Trophoblast cell (in vitro differentiated cells and primary cell): Measurements from ENCODE around the gene DRC1.

ENCODE experiments used
- DNase-seq, 2 donors: peaks; one replicate each; pipeline ENCODE4 v3.0.0-alpha.2; 2016
- H2AFZ ChIP-seq: 2 replicates; pipeline ENCODE4 v1.6.1; 2013; ENCODE audit warnings: low read length, moderate library complexity, mild to moderate bottlenecking; ENCODE audit not compliant: insufficient read depth, poor library complexity
- H2AK5ac ChIP-seq: 2 replicates; pipeline ENCODE4 v1.6.1; 2013; ENCODE audit warnings: mild to moderate bottlenecking, low read length
- H2BK120ac ChIP-seq: 2 replicates; pipeline ENCODE4 v1.6.1; 2013; ENCODE audit warnings: low read length, mild to moderate bottlenecking, moderate library complexity; ENCODE audit not compliant: insufficient read depth, poor library complexity
- H2BK12ac ChIP-seq: 2 replicates; pipeline ENCODE4 v1.6.1; 2013; ENCODE audit warnings: mild to moderate bottlenecking, low read length, moderate library complexity
- H2BK5ac ChIP-seq: 2 replicates; pipeline ENCODE4 v1.6.1; 2013; ENCODE audit warnings: low read length, low read depth, moderate library complexity, mild to moderate bottlenecking; ENCODE audit not compliant: poor library complexity
- H3K14ac ChIP-seq: 2 replicates; pipeline ENCODE4 v1.6.1; 2013; ENCODE audit warnings: mild to moderate bottlenecking, low read length
- H3K18ac ChIP-seq: 2 replicates; pipeline ENCODE4 v1.6.1; 2013; ENCODE audit warnings: mild to moderate bottlenecking, low read length
- H3K23ac ChIP-seq: 2 replicates; pipeline ENCODE4 v1.6.1; 2013; ENCODE audit warnings: low read length
- H3K27ac ChIP-seq: 2 replicates; pipeline ENCODE4 v1.5.1; 2013; ENCODE audit warnings: low read depth, mild to moderate bottlenecking, inconsistent platforms, low read length, moderate library complexity
- H3K27me3 ChIP-seq: 2 replicates; pipeline ENCODE4 v1.6.1; 2013; ENCODE audit warnings: inconsistent platforms, mild to moderate bottlenecking, low read length, moderate library complexity; ENCODE audit not compliant: insufficient read depth
- H3K36me3 ChIP-seq, 2 experiments: 1 replicate in 1 of 2; 2 replicates in 1 of 2; pipeline ENCODE4 v1.6.1; 2013; ENCODE audit warnings: low read length in 2 of 2, mild to moderate bottlenecking in 2 of 2, moderate library complexity in 1 of 2; ENCODE audit not compliant: insufficient read depth in 2 of 2, control insufficient read depth in 1 of 2
- H3K4ac ChIP-seq: 2 replicates; pipeline ENCODE4 v1.6.1; 2013; ENCODE audit warnings: low read depth, mild to moderate bottlenecking, low read length, moderate library complexity
- H3K4me1 ChIP-seq, 2 experiments: 1 replicate in 1 of 2; 2 replicates in 1 of 2; pipeline ENCODE4 v1.6.1; 2013; ENCODE audit warnings: low read length in 2 of 2, mild to moderate bottlenecking in 2 of 2, moderate library complexity in 1 of 2; ENCODE audit not compliant: insufficient read depth in 2 of 2, control insufficient read depth in 1 of 2
- H3K4me2 ChIP-seq: 2 replicates; pipeline ENCODE4 v1.6.1; 2013; ENCODE audit warnings: inconsistent platforms, mild to moderate bottlenecking, low read length, moderate library complexity
- H3K4me3 ChIP-seq: 2 replicates; pipeline ENCODE4 v1.5.1; 2013; ENCODE audit warnings: mild to moderate bottlenecking, low read depth, low read length, inconsistent platforms
- H3K79me1 ChIP-seq: one replicate; pipeline ENCODE4 v1.6.1; 2013; ENCODE audit warnings: low read length
- H3K79me2 ChIP-seq: 2 replicates; pipeline ENCODE4 v1.6.1; 2013; ENCODE audit warnings: low read length, mild to moderate bottlenecking; ENCODE audit not compliant: control insufficient read depth, insufficient read depth, poor library complexity
- H3K9ac ChIP-seq: 2 replicates; pipeline ENCODE4 v1.6.1; 2013; ENCODE audit warnings: mild to moderate bottlenecking, low read length
- H3K9me3 ChIP-seq: 2 replicates; pipeline ENCODE4 v1.6.1; 2013; ENCODE audit warnings: low read depth, mild to moderate bottlenecking, control low read depth, inconsistent platforms, low read length; ENCODE audit not compliant: insufficient read depth
- H4K12ac ChIP-seq: 2 replicates; pipeline ENCODE4 v1.6.1; 2013; ENCODE audit warnings: low read depth, mild to moderate bottlenecking, low read length, moderate library complexity
- H4K8ac ChIP-seq: 2 replicates; pipeline ENCODE4 v1.6.1; 2013; ENCODE audit warnings: low read depth, mild to moderate bottlenecking, low read length, moderate library complexity
- H4K91ac ChIP-seq: one replicate; pipeline ENCODE4 v1.6.1; 2013; ENCODE audit warnings: low read depth, mild to moderate bottlenecking, low read length, moderate library complexity
- WGBS: extraction: QIAGEN DNeasy Blood & Tissue Kit; methylation state at CpG from one replicate; pipeline ENCODE4 v1.1.7; 2013; ENCODE audit warnings: missing lambda C conversion rate; ENCODE audit not compliant: insufficient read length, insufficient coverage; ENCODE audit errors: extremely low coverage; 5-methylcytosine and 5-hydroxymethylcytosine counted together

The DRC1 gene

DNA sequence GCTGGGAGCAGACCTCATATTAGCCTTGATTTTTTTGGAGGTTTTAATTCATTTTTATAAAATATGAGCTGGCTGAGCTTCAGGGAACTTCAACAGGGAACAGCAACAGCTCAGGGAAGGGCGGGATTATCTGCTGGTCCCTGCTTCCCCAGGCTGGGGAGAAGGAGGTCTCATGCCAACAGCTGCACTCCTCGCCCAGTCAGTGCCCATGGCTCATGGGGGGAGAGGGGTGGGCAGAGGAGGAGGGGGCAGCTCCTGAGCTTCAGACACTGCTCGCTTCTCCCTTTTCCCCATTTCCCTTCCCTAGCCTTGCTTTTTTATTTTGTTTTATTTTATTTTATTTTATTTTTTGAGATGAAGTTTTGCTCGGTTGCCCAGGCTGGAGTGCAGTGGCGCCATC lies 76.6 kb downstream of the DRC1 start:
- Histone ChIP-seq H3K14ac (no peak overlapping the region), H3K79me2 (no peaks in the 10 kb centered on the region), H4K8ac (no peak overlapping the region), H3K4me1 (no peaks in the 10 kb centered on the region), H2AK5ac (no peak overlapping the region), H3K9ac (no peak overlapping the region), H3K36me3 (no peaks in the 10 kb centered on the region), H3K79me1 (no peaks in the 10 kb centered on the region), H3K27me3 (no peaks in the 10 kb centered on the region), H3K4me3 (no peak overlapping the region), H2BK120ac (no peak overlapping the region), H2AFZ (no peak overlapping the region), H3K18ac (no peak overlapping the region), H3K9me3 (peaks cover 7% of the 10 kb centered on the region), H2BK5ac (no peak overlapping the region), H3K4ac (no peak overlapping the region), H3K27ac (no peak overlapping the region), H3K4me2 (no peak overlapping the region), H2BK12ac (no peak overlapping the region), H4K91ac (no peak overlapping the region), H3K23ac (no peak overlapping the region), H4K12ac (no peak overlapping the region)
- WGBS = no CpG with 5 or more reads among the region's 5 CpGs
- DNase-seq = no peak

GRCh38 chr2:26479131-26479788 lies 77.5 kb downstream of the DRC1 start:
- DNase-seq = no peak
- H4K91ac ChIP-seq = no peak overlapping the region
- no peak overlapping the region for H4K12ac ChIP-seq
- H3K36me3 ChIP-seq = no peaks in the 10 kb centered on the region
- no peak overlapping the region for H3K4me3 ChIP-seq
- H3K9ac ChIP-seq = no peak overlapping the region
- H3K4ac ChIP-seq = no peak overlapping the region
- no peak overlapping the region for H2AFZ ChIP-seq
- peaks cover 7% of the 10 kb centered on the region for H3K9me3 ChIP-seq
- no peak overlapping the region for H2BK120ac ChIP-seq
- no peak overlapping the region for H3K14ac ChIP-seq
- H4K8ac ChIP-seq = no peak overlapping the region
- H3K4me2 ChIP-seq = no peak overlapping the region
- H3K23ac ChIP-seq = no peak overlapping the region
- H2AK5ac ChIP-seq = no peak overlapping the region
- H3K4me1 ChIP-seq = no peaks in the 10 kb centered on the region
- H3K27ac ChIP-seq = no peak overlapping the region
- no peaks in the 10 kb centered on the region for H3K79me1 ChIP-seq
- WGBS = no CpG with 5 or more reads among the region's 25 CpGs
- no peak overlapping the region for H3K18ac ChIP-seq
- no peaks in the 10 kb centered on the region for H3K27me3 ChIP-seq
- no peaks in the 10 kb centered on the region for H3K79me2 ChIP-seq
- no peak overlapping the region for H2BK12ac ChIP-seq
- H2BK5ac ChIP-seq = no peak overlapping the region

GRCh38 chr2:26479789-26480565 lies 78.3 kb downstream of the DRC1 start:
- H4K12ac ChIP-seq = no peak overlapping the region
- H3K14ac ChIP-seq = no peak overlapping the region
- H3K4me1 ChIP-seq = no peaks in the 10 kb centered on the region
- no peak overlapping the region for H2BK120ac ChIP-seq
- no peak overlapping the region for H2AFZ ChIP-seq
- no peak overlapping the region for H3K4ac ChIP-seq
- no peak for DNase-seq
- no peak overlapping the region for H3K4me3 ChIP-seq
- H3K18ac ChIP-seq = no peak overlapping the region
- no peak overlapping the region for H4K8ac ChIP-seq
- H2AK5ac ChIP-seq = no peak overlapping the region
- no peak overlapping the region for H4K91ac ChIP-seq
- H3K79me2 ChIP-seq = no peaks in the 10 kb centered on the region
- WGBS = no CpG with 5 or more reads among the region's 21 CpGs
- no peak overlapping the region for H2BK12ac ChIP-seq
- no peak overlapping the region for H3K9ac ChIP-seq
- no peaks in the 10 kb centered on the region for H3K27me3 ChIP-seq
- no peaks in the 10 kb centered on the region for H3K79me1 ChIP-seq
- peaks cover 7% of the 10 kb centered on the region for H3K9me3 ChIP-seq
- no peak overlapping the region for H3K27ac ChIP-seq
- H2BK5ac ChIP-seq = no peak overlapping the region
- H3K23ac ChIP-seq = no peak overlapping the region
- H3K36me3 ChIP-seq = no peaks in the 10 kb centered on the region
- no peak overlapping the region for H3K4me2 ChIP-seq

DNA sequence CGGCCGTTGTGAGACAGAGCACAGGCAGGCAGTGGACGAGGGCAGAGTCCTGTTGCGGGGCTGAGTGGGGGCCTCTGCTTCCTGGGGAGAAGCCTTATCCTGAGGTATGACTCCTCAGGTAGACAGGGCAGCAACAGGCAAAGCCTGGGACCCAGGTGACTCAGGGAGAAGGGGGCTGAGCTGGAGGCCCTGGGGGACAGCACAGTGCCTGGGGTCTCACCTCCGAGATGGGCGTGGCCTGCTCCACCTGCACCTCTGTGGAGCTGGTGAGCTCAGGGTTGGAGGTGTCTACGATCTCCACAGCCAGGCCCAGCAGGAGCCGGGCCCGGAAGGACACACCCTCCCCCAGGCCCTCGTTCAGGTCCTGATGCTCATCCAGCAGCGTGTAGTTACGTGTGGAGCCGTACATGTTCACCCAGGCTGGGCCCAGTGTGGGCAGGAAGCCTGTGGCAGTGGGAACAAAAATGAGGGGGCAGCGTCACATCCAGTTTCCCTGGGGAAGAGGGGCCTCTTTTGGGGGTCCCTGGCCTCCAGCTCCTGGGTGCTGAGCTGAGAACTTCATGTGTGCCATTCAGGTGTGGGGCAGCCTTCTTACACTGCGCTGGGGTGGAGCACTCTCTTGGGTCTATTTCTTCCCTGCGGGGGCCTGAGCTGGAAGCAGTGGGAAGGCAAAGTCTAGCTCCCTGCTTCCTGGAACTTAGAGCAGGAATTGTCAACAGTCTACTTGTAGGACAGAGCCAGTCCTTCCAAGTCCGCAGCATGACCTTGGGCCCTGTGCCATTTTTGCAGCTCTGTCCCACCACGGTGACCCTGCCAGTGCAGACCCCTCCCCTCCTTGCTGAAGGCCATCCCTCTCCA lies 79.1 kb downstream of the DRC1 start:
- Histone ChIP-seq H3K4me2 (no peak overlapping the region), H2AFZ (no peak overlapping the region), H3K4me3 (no peak overlapping the region), H3K27me3 (no peaks in the 10 kb centered on the region), H4K8ac (no peak overlapping the region), H3K18ac (no peak overlapping the region), H3K23ac (no peak overlapping the region), H2BK12ac (no peak overlapping the region), H3K4me1 (no peaks in the 10 kb centered on the region), H3K79me2 (no peaks in the 10 kb centered on the region), H3K79me1 (no peaks in the 10 kb centered on the region), H4K91ac (no peak overlapping the region), H4K12ac (no peak overlapping the region), H3K9ac (no peak overlapping the region), H3K27ac (no peak overlapping the region), H2BK120ac (no peak overlapping the region), H3K14ac (no peak overlapping the region), H3K4ac (no peak overlapping the region), H3K9me3 (peaks cover 7% of the 10 kb centered on the region), H2BK5ac (no peak overlapping the region), H3K36me3 (no peaks in the 10 kb centered on the region), H2AK5ac (no peak overlapping the region)
- no peak for DNase-seq
- WGBS = no CpG with 5 or more reads among the region's 18 CpGs
